GM12878 (cell line): ENCODE data around the gene ZDHHC1. TPM values are rescaled to one million over a fixed set of nuclear protein-coding genes. Genes with fewer than 3 reads are reported as not detected.

Experiments used
- ATAC-seq: fragments of 200-7000 bp; cut with Tn5 transposase; 3 replicates; pipeline ENCODE4 v1.9.1; 2020; ENCODE audit warnings: mild to moderate bottlenecking, moderate library complexity
- BruUV-seq: library from RNA; stranded (reverse); fragments of 400-500 nt; replicated peaks from 2 replicates; lab custom pipeline; 2021; lab: Mats Ljungman, UMichigan
- CTCF ChIA-PET: fragments of 300-600 bp; sonication (Branson Sonifier 250); formaldehyde crosslinking; extraction: SDS; loops from one replicate; lab custom pipeline; 2021; ENCODE audit warnings: inconsistent platforms; lab: Yijun Ruan, JAX
- POLR2A ChIA-PET: fragments of 350-600 bp; formaldehyde crosslinking; extraction: SDS; loops from one replicate; lab custom pipeline; 2021; ENCODE audit warnings: inconsistent platforms; lab: Charles Lee
- RAD21 ChIA-PET: fragments of 300-600 bp; sonication (Branson Sonifier 250); formaldehyde crosslinking; loops from one replicate; lab custom pipeline; 2023; ENCODE audit warnings: antibody characterized with exemption; ENCODE audit not compliant: unreplicated experiment; lab: Charles Lee
- SMC1A ChIA-PET: fragments of 300-600 bp; sonication (Branson Sonifier 250); formaldehyde crosslinking; loops from one replicate; lab custom pipeline; 2023; ENCODE audit not compliant: unreplicated experiment, uncharacterized antibody; lab: Charles Lee
- DNase-seq: peaks from one replicate; pipeline ENCODE4 v3.0.0-alpha.2; 2011; ENCODE audit warnings: low read depth, low spot score
- FAIRE-seq: peaks from 3 replicates; lab custom pipeline; 2011; peaks lifted over from hg19 to GRCh38; lab: Jason Lieb, UNC
- H2AFZ ChIP-seq: 2 replicates; pipeline ENCODE4 v1.6.0; 2011; ENCODE audit warnings: low read depth, low read length, control low read depth; ENCODE audit not compliant: control insufficient read depth
- H3K27ac ChIP-seq: 2 replicates; pipeline ENCODE4 v1.5.1; 2011; ENCODE audit warnings: control low read depth; ENCODE audit not compliant: control insufficient read depth, insufficient read depth
- H3K27me3 ChIP-seq, 2 experiments: replicated peaks in 1 of 2; 2 replicates each; pipeline versions ENCODE4 v1.6.0 to v1.6.1; 2011; ENCODE audit warnings: low read length in 1 of 2; ENCODE audit not compliant: control insufficient read depth in 2 of 2, insufficient read depth in 2 of 2
- H3K36me3 ChIP-seq, 2 experiments: 2 replicates each; pipeline ENCODE4 v1.5.1; 2011; ENCODE audit warnings: low read length in 1 of 2; ENCODE audit not compliant: control insufficient read depth in 2 of 2, insufficient read depth in 2 of 2
- H3K4me1 ChIP-seq: 2 replicates; pipeline ENCODE4 v1.6.1; 2011; ENCODE audit warnings: mild to moderate bottlenecking, low read length, moderate library complexity, mixed read lengths; ENCODE audit not compliant: control insufficient read depth, insufficient read depth
- H3K4me2 ChIP-seq: 2 replicates; pipeline ENCODE4 v1.6.0; 2011; ENCODE audit warnings: control low read depth; ENCODE audit not compliant: control insufficient read depth, insufficient read depth
- H3K4me3 ChIP-seq: fragments of 200-600 bp; sonication (generic); 2 replicates; pipeline ENCODE4 v1.5.1; 2016
- H3K79me2 ChIP-seq: 2 replicates; pipeline ENCODE4 v1.6.0; 2011; ENCODE audit warnings: low read length; ENCODE audit not compliant: control insufficient read depth, insufficient read depth
- H3K9ac ChIP-seq: 2 replicates; pipeline ENCODE4 v1.8.0; 2011; ENCODE audit warnings: low read length, control low read depth, mixed read lengths; ENCODE audit not compliant: control insufficient read depth, insufficient read depth
- H3K9me3 ChIP-seq: replicated peaks from 3 replicates; pipeline ENCODE4 v1.5.1; 2011; ENCODE audit warnings: mild to moderate bottlenecking, low read length; ENCODE audit not compliant: control insufficient read depth, insufficient read depth
- H4K20me1 ChIP-seq: 2 replicates; pipeline ENCODE4 v1.6.0; 2011; ENCODE audit not compliant: control insufficient read depth, insufficient read depth
- EP300 ChIP-seq, 2 experiments: fragments of 150-350 bp in 1 of 2; IDR thresholded peaks; 2 replicates each; pipeline ENCODE4 v1.6.1; 2011 to 2012; ENCODE audit warnings: low read depth in 2 of 2, low read length in 2 of 2, borderline replicate concordance in 1 of 2, improper control_type of control experiment in 1 of 2, inconsistent platforms in 1 of 2; ENCODE audit not compliant: control insufficient read depth in 1 of 2
- KDM1A ChIP-seq: fragments of 200-600 bp; sonication (generic); IDR thresholded peaks from 2 replicates; pipeline ENCODE4 v1.6.1; 2016; ENCODE audit warnings: borderline replicate concordance
- LARP7 ChIP-seq: fragments of 450-650 bp; IDR thresholded peaks from 2 replicates; pipeline ENCODE4 v1.6.1; 2017; ENCODE audit warnings: mild to moderate bottlenecking
- MTA3 ChIP-seq: IDR thresholded peaks from 2 replicates; pipeline ENCODE4 v1.6.1; 2012; ENCODE audit warnings: low read length, inconsistent platforms, borderline replicate concordance
- RUNX3 ChIP-seq: IDR thresholded peaks from 2 replicates; pipeline ENCODE4 v1.6.1; 2012; ENCODE audit warnings: low read length, inconsistent platforms
- SMAD5 ChIP-seq: IDR thresholded peaks from 2 replicates; pipeline ENCODE4 v1.6.1; 2016; ENCODE audit warnings: antibody characterized with exemption, low read depth
- TCF7 ChIP-seq: IDR thresholded peaks from 2 replicates; pipeline ENCODE4 v1.6.1; 2014; ENCODE audit warnings: antibody characterized with exemption, borderline replicate concordance
- WGBS: methylation state at CpG from one replicate; pipeline ENCODE4 v1.1.6; 2016; ENCODE audit warnings: low lambda C conversion rate; ENCODE audit not compliant: insufficient replicate concordance, insufficient coverage; ENCODE audit errors: missing lambda C conversion rate; 5-methylcytosine and 5-hydroxymethylcytosine counted together
- in situ Hi-C: fragments of 300-500 bp; cut with MboI; formaldehyde crosslinking; loops from 9 replicates; pipeline ENCODE4 v1.14.3; 2018; ENCODE audit warnings: mixed read lengths
- intact Hi-C: fragments of 100-400 bp; cut with micrococcal nuclease; formaldehyde crosslinking; loops from one replicate; pipeline ENCODE4 v1.14.2; 2022; ENCODE audit not compliant: unreplicated experiment
- polyA plus RNA-seq, 11 experiments: library from polyadenylated mRNA; depleted of rRNA in 4 of 11; unstranded in 6 of 11; stranded (reverse) in 5 of 11; fragments of >200 nt; fragmentation: Nextera tagmentation in 4 of 11; fragmentation: Illumina TruSeq in 1 of 11; extraction: Ambion mirVana in 4 of 11; extraction: Trizol in 1 of 11; gene quantifications; 1 replicate in 1 of 11; 2 replicates in 10 of 11; pipeline versions ENCODE4 v1.2.1 to v1.2.3, GENCODE V29; 2011 to 2016; ENCODE audit warnings: inconsistent platforms in 2 of 11, missing spikeins in 2 of 11, low read depth in 1 of 11
- total RNA-seq, 4 experiments: library from RNA; depleted of rRNA in 3 of 4; stranded (reverse); fragments of >200 nt in 3 of 4; fragmentation: Illumina TruSeq in 1 of 4; extraction: Trizol in 1 of 4; gene quantifications; 2 replicates each; pipeline versions ENCODE4 v1.2.1 to v1.2.3, GENCODE V29; 2013 to 2021
- TF ChIP-seq, protein P1 (sequence below): IDR thresholded peaks from 2 replicates; pipeline ENCODE4 v1.6.1; 2011; ENCODE audit warnings: borderline replicate concordance, low read depth, mild to moderate bottlenecking, moderate library complexity, low read length; ENCODE audit not compliant: insufficient read depth, poor library complexity, severe bottlenecking

ZDHHC1 gene
- total and polyA plus RNA-seq, 10 of the 15 experiments (the other 5 are each of a cell fraction or from before 2014, with no cell fraction given): 0.07 to 1.2 (median 0.66) TPM; not detected in 2

DNA sequence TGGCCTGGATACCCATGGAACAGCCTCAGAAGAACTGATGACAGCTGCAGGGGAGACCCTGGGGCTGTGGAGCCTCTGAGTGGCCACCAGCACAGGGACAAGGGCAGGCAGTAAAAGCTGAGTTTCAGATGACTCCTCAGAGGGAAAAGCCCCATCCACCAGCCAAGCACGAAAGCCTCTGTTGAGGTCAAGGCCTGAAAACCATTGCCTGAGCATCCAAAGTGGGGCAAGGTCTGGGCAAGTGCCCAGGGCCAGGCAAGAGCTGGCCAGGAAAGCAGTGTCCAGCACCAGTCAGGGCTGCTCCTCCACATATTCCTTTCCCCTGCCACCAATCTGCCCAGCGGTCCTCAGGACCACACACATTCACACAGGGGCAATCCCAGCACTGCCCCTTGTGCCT, 48.3 kb upstream of the ZDHHC1 start:
- TF ChIP-seq EP300 (IDR thresholded peaks at IDR 0.05; ENCODE audit: borderline replicate concordance in 1 of 2, control insufficient read depth in 1 of 2, low read depth in 2 of 2, low read length in 2 of 2) (no peak), LARP7 (no peak), KDM1A (no peak), RUNX3 (no peak), MTA3 (no peak), SMAD5 (no peak), TCF7 (no peak)
- TF ChIP-seq, protein P1, sequence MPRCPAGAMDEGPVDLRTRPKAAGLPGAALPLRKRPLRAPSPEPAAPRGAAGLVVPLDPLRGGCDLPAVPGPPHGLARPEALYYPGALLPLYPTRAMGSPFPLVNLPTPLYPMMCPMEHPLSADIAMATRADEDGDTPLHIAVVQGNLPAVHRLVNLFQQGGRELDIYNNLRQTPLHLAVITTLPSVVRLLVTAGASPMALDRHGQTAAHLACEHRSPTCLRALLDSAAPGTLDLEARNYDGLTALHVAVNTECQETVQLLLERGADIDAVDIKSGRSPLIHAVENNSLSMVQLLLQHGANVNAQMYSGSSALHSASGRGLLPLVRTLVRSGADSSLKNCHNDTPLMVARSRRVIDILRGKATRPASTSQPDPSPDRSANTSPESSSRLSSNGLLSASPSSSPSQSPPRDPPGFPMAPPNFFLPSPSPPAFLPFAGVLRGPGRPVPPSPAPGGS: no peak
- Histone ChIP-seq H3K27me3 (no peaks in the 10 kb centered on the region), H3K36me3 (peaks cover 4 to 7% of the 10 kb centered on the region in 2 experiments; a peak in 3 of 4 replicates), H3K4me1 (peaks cover 7% of the 10 kb centered on the region), H3K27ac (no peak overlapping the region), H3K4me2 (no peak overlapping the region), H3K79me2 (peaks cover 18% of the 10 kb centered on the region), H3K9me3 (no peaks in the 10 kb centered on the region), H3K9ac (no peak overlapping the region), H2AFZ (no peak overlapping the region), H4K20me1 (peaks cover 23% of the 10 kb centered on the region), H3K4me3 (no peak overlapping the region)
- no peak for ATAC-seq
- intact Hi-C loops (no loop called here), in situ Hi-C loops (no loop called here)
- ChIA-PET SMC1A (interaction anchor here (0.9 to 1.4 kb wide), 4 partner anchors 18 to 45 kb away, joined by 3 to 7 read pairs (median 4); no protein-coding TSS in a partner anchor), POLR2A (interaction anchor here (1.0 kb wide), 1 partner anchor 15 kb away, joined by 3 read pairs; no protein-coding TSS in a partner anchor), RAD21 (interaction anchor here (2.0 to 3.6 kb wide), 2 partner anchors 17 to 37 kb away, joined by 6 to 31 read pairs; no protein-coding TSS in a partner anchor), CTCF (interaction anchor here (0.9 to 8.0 kb wide), 6 partner anchors 9 to 502 kb away, joined by 3 to 81 read pairs (median 4); no protein-coding TSS in a partner anchor)
- no peak for DNase-seq
- FAIRE-seq: no peak
- no TSS peak for BruUV-seq
- 45% methylated on average over 2 of the region's 2 CpGs for WGBS
